CD14-positive monocyte (primary cell): Measurements from ENCODE around the gene CREB3L1. TPM values are rescaled to one million over a fixed set of nuclear protein-coding genes. Genes with fewer than 3 reads are reported as not detected.

Source experiments
- DNase-seq, 3 donors: peaks; one replicate each; pipeline ENCODE4 v3.0.0-alpha.2; 2011 to 2022
- H2AFZ ChIP-seq: 2 replicates; pipeline ENCODE4 v1.6.0; 2012; ENCODE audit warnings: mild to moderate bottlenecking, low read depth, low read length, inconsistent platforms; ENCODE audit not compliant: insufficient read depth, poor library complexity, severe bottlenecking
- H3K27ac ChIP-seq, 2 donors: 1 replicate in 1 of 2; 2 replicates in 1 of 2; pipeline ENCODE4 v1.5.1; 2012 to 2013; ENCODE audit warnings: low read length in 2 of 2, control low read depth in 1 of 2, inconsistent platforms in 1 of 2, low read depth in 1 of 2, mild to moderate bottlenecking in 1 of 2
- H3K27me3 ChIP-seq, 2 donors: one replicate each; pipeline versions ENCODE4 v1.6.0 to v1.6.1; 2011 to 2013; ENCODE audit warnings: low read length in 2 of 2; ENCODE audit not compliant: control insufficient read depth in 2 of 2, insufficient read depth in 2 of 2
- H3K36me3 ChIP-seq, 2 donors: replicated peaks in 1 of 2; 1 replicate in 1 of 2; 2 replicates in 1 of 2; pipeline versions ENCODE4 v1.5.1 to v1.6.1; 2012 to 2013; ENCODE audit warnings: low read length in 2 of 2, control low read depth in 1 of 2, inconsistent platforms in 1 of 2, mild to moderate bottlenecking in 1 of 2; ENCODE audit not compliant: insufficient read depth in 2 of 2, control insufficient read depth in 1 of 2
- H3K4me1 ChIP-seq, 2 donors: 1 replicate in 1 of 2; 2 replicates in 1 of 2; pipeline versions ENCODE4 v1.5.1 to v1.6.1; 2012 to 2013; ENCODE audit warnings: low read length in 2 of 2, control low read depth in 1 of 2, inconsistent platforms in 1 of 2, mild to moderate bottlenecking in 1 of 2, moderate library complexity in 1 of 2; ENCODE audit not compliant: insufficient read depth in 2 of 2, control insufficient read depth in 1 of 2
- H3K4me2 ChIP-seq: replicated peaks from 2 replicates; pipeline ENCODE3; 2012; ENCODE audit warnings: low read length, moderate library complexity, mild to moderate bottlenecking; ENCODE audit not compliant: poor library complexity, severe bottlenecking; ENCODE audit errors: extremely low read depth
- H3K4me3 ChIP-seq, 3 experiments: fragments of 200-600 bp in 1 of 3; sonication (generic) in 1 of 3; replicated peaks in 1 of 3; 1 replicate in 2 of 3; 2 replicates in 1 of 3; pipeline ENCODE4 v1.5.1; 2011 to 2013; ENCODE audit warnings: low read length in 3 of 3, mild to moderate bottlenecking in 3 of 3, control low read depth in 2 of 3, low read depth in 2 of 3, inconsistent platforms in 1 of 3, moderate library complexity in 1 of 3
- H3K79me2 ChIP-seq: 2 replicates; pipeline ENCODE4 v1.6.0; 2012; ENCODE audit warnings: mild to moderate bottlenecking, control low read depth, inconsistent platforms, low read length, moderate library complexity; ENCODE audit not compliant: insufficient read depth
- H3K9ac ChIP-seq: 2 replicates; pipeline ENCODE4 v1.6.0; 2017; ENCODE audit warnings: low read length, mild to moderate bottlenecking; ENCODE audit not compliant: insufficient read depth, poor library complexity, severe bottlenecking
- H3K9me3 ChIP-seq, 2 donors: replicated peaks in 1 of 2; 1 replicate in 1 of 2; 2 replicates in 1 of 2; pipeline versions ENCODE4 v1.5.1 to v1.6.1; 2012 to 2013; ENCODE audit warnings: low read length in 2 of 2, control low read depth in 1 of 2; ENCODE audit not compliant: control insufficient read depth in 1 of 2, insufficient read depth in 1 of 2
- H4K20me1 ChIP-seq: 2 replicates; pipeline ENCODE4 v1.6.0; 2012; ENCODE audit warnings: mild to moderate bottlenecking, low read length, control low read depth, moderate library complexity; ENCODE audit not compliant: insufficient read depth
- H3K27ac Mint-ChIP-seq, 7 donors: one replicate each; pipeline ENCODE4 v1.8.0; 2020; ENCODE audit warnings: mild to moderate bottlenecking in 7 of 7, mixed read lengths in 7 of 7, moderate library complexity in 6 of 7, inconsistent platforms in 2 of 7
- H3K27me3 Mint-ChIP-seq, 3 donors: one replicate each; pipeline ENCODE4 v1.8.0; 2021 to 2022; ENCODE audit warnings: low read depth in 3 of 3, mild to moderate bottlenecking in 3 of 3, mixed read lengths in 3 of 3, moderate library complexity in 3 of 3, inconsistent platforms in 1 of 3
- H3K36me3 Mint-ChIP-seq, 2 donors: one replicate each; pipeline ENCODE4 v1.8.0; 2020; ENCODE audit warnings: mixed read lengths in 2 of 2, inconsistent platforms in 1 of 2, mild to moderate bottlenecking in 1 of 2
- H3K4me1 Mint-ChIP-seq: one replicate; pipeline ENCODE4 v1.8.0; 2020; ENCODE audit warnings: mild to moderate bottlenecking, mixed read lengths
- H3K4me3 Mint-ChIP-seq, 2 donors: one replicate each; pipeline ENCODE4 v1.8.0; 2020; ENCODE audit warnings: mild to moderate bottlenecking in 2 of 2, mixed read lengths in 2 of 2, moderate library complexity in 1 of 2
- H3K9me3 Mint-ChIP-seq, 7 donors: one replicate each; pipeline ENCODE4 v1.8.0; 2020 to 2022; ENCODE audit warnings: mixed read lengths in 7 of 7, mild to moderate bottlenecking in 6 of 7, moderate library complexity in 6 of 7, inconsistent platforms in 2 of 7
- WGBS: methylation state at CpG from one replicate; pipeline ENCODE4 v1.1.5; 2013; ENCODE audit warnings: missing lambda C conversion rate; ENCODE audit not compliant: insufficient coverage; 5-methylcytosine and 5-hydroxymethylcytosine counted together
- intact Hi-C, 2 donors: fragments of 100-400 bp; cut with micrococcal nuclease; formaldehyde crosslinking; loops; one replicate each; pipeline versions ENCODE4 v1.15.0 to v1.15.1; 2023
- polyA plus RNA-seq, 3 donors: library from polyadenylated mRNA; depleted of rRNA in 1 of 3; unstranded in 2 of 3; stranded (reverse) in 1 of 3; fragments of 300-500 nt in 2 of 3; fragments of >200 nt in 1 of 3; fragmentation: Illumina TruSeq in 2 of 3; gene quantifications; 1 replicate in 2 of 3; 2 replicates in 1 of 3; pipeline ENCODE4 v1.2.3, GENCODE V29; 2012 to 2021
- TF ChIP-seq, protein P1 (sequence below): fragments of 200-600 bp; IDR thresholded peaks from one replicate; pipeline ENCODE4 v1.8.0; 2022; ENCODE audit warnings: antibody characterized with exemption, mild to moderate bottlenecking

CREB3L1 gene
- polyA plus RNA-seq, 3 donors = not detected

DNA sequence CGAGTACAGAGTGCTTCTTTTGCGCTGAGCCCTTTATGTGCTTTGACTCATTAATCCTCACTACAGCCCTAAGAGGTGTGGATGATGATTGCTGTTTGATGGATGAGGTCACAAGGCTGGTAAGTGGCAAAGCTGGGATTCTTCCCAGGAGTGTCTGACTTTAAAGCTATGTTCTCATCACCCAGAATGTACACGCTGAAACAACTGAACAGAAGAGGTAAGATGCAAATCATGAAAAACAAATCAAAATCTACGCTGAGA lies 37.7 kb upstream of the CREB3L1 start:
- intact Hi-C loops = loop anchor here (5.0 kb wide), 2 partner anchors 68 to 117 kb away; partner anchors contain the start of gene PHF21A (in 2 of the 2)
- H4K20me1 ChIP-seq = no peaks in the 10 kb centered on the region
- peaks cover 51% of the 10 kb centered on the region for H3K4me1 Mint-ChIP-seq
- no peak for DNase-seq
- no peak overlapping the region for H3K9ac ChIP-seq
- no peak overlapping the region for H2AFZ ChIP-seq
- WGBS = 100% methylated on average over 2 of the region's 4 CpGs
- H3K27ac ChIP-seq = no peak overlapping the region
- H3K4me1 ChIP-seq = peaks cover 48 to 56% of the 10 kb centered on the region in 2 donors
- H3K27me3 ChIP-seq = no peaks in the 10 kb centered on the region
- peaks cover 3 to 4% (median 4%) of the 10 kb centered on the region in 3 donors for H3K27me3 Mint-ChIP-seq
- H3K79me2 ChIP-seq = no peaks in the 10 kb centered on the region
- H3K4me2 ChIP-seq = no peak overlapping the region
- peak overlapping the region in 4 of 7 donors; percentile 54 to 94 (median 88) for H3K27ac Mint-ChIP-seq
- H3K9me3 Mint-ChIP-seq = peaks cover 0 to 12% (median 2%) of the 10 kb centered on the region in 7 donors
- peaks cover 0 to 7% of the 10 kb centered on the region in 2 donors for H3K36me3 Mint-ChIP-seq
- TF ChIP-seq, protein P1, sequence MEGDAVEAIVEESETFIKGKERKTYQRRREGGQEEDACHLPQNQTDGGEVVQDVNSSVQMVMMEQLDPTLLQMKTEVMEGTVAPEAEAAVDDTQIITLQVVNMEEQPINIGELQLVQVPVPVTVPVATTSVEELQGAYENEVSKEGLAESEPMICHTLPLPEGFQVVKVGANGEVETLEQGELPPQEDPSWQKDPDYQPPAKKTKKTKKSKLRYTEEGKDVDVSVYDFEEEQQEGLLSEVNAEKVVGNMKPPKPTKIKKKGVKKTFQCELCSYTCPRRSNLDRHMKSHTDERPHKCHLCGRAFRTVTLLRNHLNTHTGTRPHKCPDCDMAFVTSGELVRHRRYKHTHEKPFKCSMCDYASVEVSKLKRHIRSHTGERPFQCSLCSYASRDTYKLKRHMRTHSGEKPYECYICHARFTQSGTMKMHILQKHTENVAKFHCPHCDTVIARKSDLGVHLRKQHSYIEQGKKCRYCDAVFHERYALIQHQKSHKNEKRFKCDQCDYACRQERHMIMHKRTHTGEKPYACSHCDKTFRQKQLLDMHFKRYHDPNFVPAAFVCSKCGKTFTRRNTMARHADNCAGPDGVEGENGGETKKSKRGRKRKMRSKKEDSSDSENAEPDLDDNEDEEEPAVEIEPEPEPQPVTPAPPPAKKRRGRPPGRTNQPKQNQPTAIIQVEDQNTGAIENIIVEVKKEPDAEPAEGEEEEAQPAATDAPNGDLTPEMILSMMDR = no peak
- peak overlapping the region in 1 of 3 experiments; percentile 78 for H3K4me3 ChIP-seq
- H3K9me3 ChIP-seq = no peaks in the 10 kb centered on the region
- no peaks in the 10 kb centered on the region for H3K36me3 ChIP-seq
- no peak overlapping the region for H3K4me3 Mint-ChIP-seq

DNA sequence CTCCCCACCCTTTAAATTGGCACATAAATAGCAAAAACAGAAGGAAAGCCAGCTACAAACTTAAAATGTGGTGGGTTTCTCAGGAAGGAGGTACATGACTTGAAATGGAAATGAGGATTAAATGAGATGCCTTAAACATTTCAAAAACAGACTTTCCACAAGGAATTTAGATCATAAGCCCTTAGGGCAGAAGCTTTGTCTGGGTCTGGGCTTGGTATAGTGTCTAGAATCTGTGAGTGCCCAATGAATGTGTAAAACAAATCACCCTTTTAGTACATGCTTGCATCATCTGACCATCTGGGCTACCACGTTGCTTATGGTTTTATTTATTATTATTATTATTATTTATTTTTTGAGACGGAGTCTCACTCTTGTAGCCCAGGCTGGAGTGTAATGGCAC lies 37.1 kb upstream of the CREB3L1 start:
- Histone ChIP-seq H3K27ac (no peak overlapping the region), H3K9ac (no peak overlapping the region), H3K79me2 (no peaks in the 10 kb centered on the region), H4K20me1 (no peaks in the 10 kb centered on the region), H3K4me1 (peaks cover 48 to 56% of the 10 kb centered on the region in 2 donors), H3K27me3 (no peaks in the 10 kb centered on the region), H3K36me3 (no peaks in the 10 kb centered on the region), H3K4me3 (no peak overlapping the region), H2AFZ (no peak overlapping the region), H3K9me3 (no peaks in the 10 kb centered on the region), H3K4me2 (no peak overlapping the region)
- no peak overlapping the region for H3K27ac Mint-ChIP-seq
- intact Hi-C loops = no loop called here
- H3K36me3 Mint-ChIP-seq = peaks cover 0 to 7% of the 10 kb centered on the region in 2 donors
- H3K27me3 Mint-ChIP-seq = peaks cover 3 to 4% (median 4%) of the 10 kb centered on the region in 3 donors
- no peak for DNase-seq
- TF ChIP-seq, protein P1 = no peak
- H3K4me1 Mint-ChIP-seq = peaks cover 49% of the 10 kb centered on the region
- H3K4me3 Mint-ChIP-seq = no peak overlapping the region
- no CpG with 5 or more reads among the region's 2 CpGs for WGBS
- H3K9me3 Mint-ChIP-seq = peaks cover 0 to 8% (median 1%) of the 10 kb centered on the region in 7 donors
